ENCODE measurements around the gene MCUB.
"Not testable (repeated sequence)": the region's sequence is repeated elsewhere in the genome, so short reads cannot be mapped to it uniquely, and the experiment has no call there.

The MCUB gene

DNA sequence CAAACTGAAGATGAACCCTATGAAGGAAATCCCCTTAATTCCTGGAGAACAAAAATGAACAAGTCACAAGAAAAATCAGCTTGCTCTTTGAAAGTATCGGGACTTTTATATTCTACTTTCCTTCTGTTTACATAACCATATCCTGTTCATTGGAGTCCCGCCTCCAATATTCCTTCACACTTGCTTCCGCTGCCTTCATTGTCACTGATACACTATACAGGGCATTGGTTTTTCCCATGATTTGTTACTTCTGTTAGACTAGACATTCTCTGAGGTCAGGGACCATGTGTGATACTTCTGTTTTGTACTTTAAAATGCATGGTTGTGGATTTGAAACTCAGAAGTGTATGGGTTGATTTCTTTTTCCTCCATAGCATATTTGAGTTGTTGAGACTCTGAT is 18.8 kb downstream of the MCUB start:
- DNase-seq (ENCODE audit: low read depth in 3 of 3, low spot score in 1 of 3) = no peak

DNA sequence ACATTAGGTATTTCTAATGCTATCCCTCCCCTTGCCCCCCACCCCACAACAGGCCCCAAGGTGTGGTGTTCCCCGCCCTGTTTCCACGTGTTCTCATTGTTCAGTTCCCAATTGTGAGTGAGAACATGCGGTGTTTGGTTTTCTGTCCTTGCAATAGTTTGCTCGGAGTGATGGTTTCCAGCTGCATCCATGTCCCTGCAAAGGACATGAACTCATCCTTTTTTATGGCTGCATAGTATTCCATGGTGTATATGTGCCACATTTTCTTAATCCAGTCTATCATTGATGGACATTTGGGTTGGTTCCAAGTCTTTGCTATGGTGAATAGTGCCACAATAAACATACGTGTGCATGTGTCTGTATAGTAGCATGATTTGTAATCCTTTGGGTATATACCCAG is 20.0 kb downstream of the MCUB start:
- DNase-seq (ENCODE audit: low read depth in 3 of 3, low spot score in 1 of 3) = not testable (repeated sequence)

DNA sequence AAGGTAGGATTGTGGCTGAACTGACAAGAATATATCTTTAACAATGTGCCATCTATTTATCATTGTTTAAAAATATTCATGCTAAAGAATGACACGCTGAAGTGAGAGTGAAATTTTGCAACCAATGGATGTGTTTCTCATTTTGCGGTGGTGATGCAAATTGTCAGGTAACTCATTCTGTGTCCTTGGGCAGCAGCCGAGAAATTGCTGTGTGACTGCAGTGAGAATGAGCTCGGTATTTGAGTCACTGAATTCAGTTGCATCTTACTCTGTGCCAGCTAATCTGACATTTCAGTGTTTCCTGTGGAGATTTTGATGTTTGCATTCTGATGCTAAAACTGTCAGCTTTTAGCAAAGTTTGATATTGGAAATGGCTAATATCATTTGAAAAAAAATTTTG is 28.1 kb downstream of the MCUB start:
- DNase-seq (ENCODE audit: low read depth in 3 of 3, low spot score in 1 of 3) = no peak

DNA sequence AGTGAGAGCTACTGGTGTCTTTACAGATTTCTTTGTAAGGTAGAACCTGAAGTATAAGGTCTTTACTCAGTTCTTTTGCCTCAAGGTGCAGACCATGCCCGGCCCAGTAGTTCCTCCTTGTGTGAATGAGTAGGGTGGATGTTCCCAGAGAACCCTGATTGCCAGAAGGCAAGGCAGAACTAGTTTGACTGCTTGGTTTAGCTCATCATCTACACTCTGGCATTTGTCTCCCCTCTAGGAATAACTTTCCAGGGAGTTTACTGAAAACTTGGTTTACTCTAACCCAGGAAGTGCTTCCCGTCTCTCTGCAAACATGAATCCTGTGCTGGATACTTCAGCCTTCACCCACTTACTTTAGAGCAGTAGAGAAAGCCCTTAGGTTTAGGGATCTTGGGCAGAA is 29.1 kb downstream of the MCUB start:
- DNase-seq (ENCODE audit: low read depth in 3 of 3, low spot score in 1 of 3) = no peak

DNA sequence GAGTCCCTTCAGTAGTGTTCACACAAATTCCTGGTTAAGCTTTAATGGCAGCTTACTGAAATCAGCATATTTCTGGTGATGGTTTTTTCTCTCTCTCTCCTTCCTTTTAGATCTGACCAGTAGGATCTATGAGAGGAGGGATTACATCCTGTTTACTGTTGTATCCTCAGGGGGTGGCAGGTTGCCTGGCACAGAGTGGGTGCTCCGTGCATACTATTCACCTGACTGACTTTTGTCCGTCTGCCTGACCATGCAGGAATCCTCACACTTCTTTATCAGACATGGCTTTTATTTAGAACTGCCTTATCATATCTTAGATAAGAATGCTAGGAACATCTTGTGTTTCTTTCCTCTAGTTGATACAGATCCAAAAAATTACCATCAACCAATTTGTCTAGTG is 29.6 kb downstream of the MCUB start:
- no peak for DNase-seq (ENCODE audit: low read depth in 3 of 3, low spot score in 1 of 3)

DNA sequence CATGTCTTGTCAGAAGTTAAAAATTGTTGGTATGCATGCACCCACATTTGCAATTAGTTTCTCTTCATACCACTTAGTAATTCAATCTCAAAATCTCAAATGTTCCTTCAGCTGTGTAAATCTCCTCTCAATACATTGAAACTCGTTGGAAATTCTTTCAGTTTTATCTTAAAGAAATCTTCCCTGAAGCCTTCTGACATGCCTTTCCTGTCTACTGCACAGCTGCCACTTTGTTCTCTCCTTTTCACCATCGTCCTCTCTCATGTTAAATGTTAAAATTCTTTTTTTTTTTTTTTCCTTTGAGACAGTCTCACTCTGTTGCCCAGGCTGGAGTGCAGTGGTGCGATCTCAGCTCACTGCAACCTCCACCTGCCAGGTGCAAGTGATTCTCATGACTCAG is 30.9 kb downstream of the MCUB start:
- no peak for DNase-seq (ENCODE audit: low read depth in 3 of 3, low spot score in 1 of 3)

DNA sequence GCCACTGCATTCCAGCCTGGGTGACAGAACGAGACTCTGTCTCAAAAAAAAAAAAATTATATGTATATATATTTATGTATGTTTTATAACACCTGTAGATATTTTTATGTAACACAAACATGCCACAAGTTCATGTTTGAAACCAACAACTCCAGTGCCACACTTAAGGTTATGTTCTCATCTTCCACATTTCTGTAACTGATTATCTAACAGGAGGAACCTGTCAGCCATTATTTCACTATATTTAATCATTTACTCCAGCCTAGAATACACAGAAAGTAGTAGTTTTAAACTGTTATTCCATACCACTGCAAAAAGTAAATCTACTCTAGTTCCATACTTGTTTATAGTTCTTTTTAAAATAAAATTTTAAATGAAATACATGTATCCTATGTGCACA is 32.3 kb downstream of the MCUB start:
- no peak for DNase-seq (ENCODE audit: low read depth in 3 of 3, low spot score in 1 of 3)

DNA sequence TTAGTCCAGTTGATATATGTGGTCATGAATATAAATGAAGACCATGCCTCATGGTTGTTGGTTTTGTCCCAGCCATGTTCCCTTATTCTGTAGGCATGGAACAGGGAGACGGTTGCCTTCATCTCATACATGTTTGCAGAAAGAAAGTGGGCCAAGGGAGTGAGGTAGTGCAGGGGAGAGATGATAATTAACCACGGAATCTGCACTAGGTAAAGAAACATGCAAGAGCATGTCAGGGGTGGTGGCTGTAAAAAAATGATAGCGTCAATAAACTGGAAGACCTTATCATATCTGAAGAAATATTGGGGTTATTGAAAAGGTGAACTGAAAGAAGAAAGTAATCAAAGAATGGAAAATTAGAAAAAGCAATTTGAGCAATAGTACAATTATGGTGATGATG is 35.1 kb downstream of the MCUB start:
- DNase-seq (ENCODE audit: low read depth in 3 of 3, low spot score in 1 of 3) = not testable (repeated sequence)

DNA sequence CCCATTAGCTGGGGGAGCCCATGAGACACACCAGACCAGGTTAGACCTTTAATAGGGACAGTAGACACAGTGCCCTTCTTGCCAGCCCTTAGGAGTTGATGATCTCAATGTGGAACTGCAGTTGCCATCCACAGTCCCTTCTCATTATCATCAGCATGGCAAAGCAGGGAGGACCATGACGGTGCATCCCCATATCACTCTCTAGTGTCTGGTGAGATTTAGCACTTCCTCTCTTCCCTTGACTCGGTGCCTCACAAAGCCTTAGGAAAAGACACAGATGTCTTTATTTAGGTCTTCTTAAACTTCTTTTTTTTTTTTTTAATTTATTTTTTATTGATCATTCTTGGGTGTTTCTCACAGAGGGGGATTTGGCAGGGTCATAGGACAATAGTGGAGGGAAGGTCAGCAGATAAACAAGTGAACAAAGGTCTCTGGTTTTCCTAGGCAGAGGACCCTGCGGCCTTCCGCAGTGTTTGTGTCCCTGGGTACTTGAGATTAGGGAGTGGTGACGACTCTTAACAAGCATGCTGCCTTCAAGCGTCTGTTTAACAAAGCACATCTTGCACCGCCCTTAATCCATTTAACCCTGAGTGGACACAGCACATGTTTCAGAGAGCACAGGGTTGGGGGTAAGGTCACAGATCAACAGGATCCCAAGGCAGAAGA is 36.5 kb downstream of the MCUB start:
- not testable (repeated sequence) for DNase-seq (ENCODE audit: low read depth in 3 of 3, low spot score in 1 of 3)

DNA sequence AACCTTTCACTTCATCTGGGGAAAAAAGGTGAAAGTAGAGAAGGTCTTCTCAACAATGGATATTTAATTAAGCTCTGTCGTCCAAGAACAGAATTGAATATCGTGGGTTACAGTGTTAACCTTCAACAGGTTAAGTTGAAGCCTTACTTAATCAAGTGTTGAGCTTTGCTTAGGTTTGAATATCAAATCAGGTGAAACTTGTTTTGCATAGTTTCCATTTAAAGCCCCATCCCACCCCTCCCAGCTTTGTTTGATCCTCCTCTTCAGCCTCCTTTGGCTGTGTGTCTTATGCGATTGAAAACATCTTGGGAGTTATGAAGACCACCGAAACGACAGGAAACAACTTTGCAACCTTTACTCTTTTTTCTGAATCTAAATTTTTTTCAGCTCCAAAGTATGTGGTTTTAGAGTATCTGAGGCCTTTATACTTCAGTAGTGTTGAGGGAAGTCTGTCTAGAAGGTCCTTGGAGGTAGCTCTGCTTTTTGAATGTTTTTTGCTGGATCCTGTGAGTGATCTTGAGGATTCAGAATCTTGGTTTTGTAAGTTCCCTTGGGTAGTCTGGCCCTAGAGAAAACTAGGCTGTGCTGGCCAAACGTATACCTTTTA is 39.1 kb downstream of the MCUB start:
- no peak for DNase-seq (ENCODE audit: low read depth in 3 of 3, low spot score in 1 of 3)

DNA sequence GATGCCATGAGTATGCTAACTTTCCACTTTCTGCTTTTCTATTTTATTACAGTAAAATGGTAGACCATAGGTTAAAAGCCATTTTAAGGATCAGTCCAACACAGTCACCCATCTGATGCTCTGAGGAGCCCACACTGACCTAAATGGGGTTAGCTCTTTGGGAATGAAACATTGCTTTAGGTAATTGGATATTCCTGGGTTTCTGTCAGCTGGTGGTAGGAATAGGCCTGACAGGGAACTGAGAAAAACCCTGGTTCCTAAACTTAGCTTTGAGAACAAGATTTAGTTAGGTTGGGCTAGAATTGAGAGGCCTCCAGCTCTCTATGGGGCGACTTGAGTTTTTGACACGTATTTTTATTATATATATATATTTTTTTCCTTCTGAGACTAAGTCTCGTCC is 40.4 kb downstream of the MCUB start:
- DNase-seq (ENCODE audit: low read depth in 3 of 3, low spot score in 1 of 3) = no peak

DNA sequence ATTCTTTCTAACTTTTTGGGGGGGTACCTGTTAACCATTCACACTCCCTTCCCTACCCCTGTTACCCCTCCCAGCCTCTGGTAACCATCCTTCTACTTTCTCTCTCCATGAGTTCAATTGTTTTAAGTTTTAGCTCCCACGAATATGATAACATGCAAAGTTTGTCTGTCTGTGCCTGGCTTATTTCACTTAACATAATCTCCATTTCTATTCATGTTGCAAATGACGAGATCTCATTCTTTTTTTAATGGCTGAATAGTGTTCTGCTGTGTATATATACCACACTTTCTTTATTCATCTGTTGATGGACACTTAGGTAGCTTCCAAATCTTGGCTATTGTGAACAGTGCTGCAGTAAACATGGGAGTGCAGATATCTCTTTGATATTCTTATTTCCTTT is 41.3 kb downstream of the MCUB start:
- DNase-seq (ENCODE audit: low read depth in 3 of 3, low spot score in 1 of 3) = no peak

DNA sequence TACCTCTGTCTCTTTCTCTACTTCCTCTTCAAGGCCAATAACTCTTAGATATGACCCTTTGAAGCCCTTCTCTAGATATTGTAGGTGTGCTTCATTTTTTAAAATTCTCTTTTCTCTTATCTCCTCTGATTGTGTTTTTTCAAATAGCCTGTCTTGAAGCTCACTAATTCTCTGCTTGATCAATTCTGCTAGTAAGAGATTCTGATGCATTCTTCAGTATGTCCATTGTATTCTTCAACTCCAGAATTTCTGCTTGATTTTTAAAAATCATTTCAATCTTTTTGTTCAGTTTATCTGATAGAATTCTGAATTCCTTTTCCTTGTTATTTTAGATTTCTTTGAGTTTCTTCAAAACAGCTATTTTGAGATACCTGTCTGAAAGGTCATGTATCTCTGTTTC is 47.9 kb downstream of the MCUB start:
- no peak for DNase-seq (ENCODE audit: low read depth in 3 of 3, low spot score in 1 of 3)

DNA sequence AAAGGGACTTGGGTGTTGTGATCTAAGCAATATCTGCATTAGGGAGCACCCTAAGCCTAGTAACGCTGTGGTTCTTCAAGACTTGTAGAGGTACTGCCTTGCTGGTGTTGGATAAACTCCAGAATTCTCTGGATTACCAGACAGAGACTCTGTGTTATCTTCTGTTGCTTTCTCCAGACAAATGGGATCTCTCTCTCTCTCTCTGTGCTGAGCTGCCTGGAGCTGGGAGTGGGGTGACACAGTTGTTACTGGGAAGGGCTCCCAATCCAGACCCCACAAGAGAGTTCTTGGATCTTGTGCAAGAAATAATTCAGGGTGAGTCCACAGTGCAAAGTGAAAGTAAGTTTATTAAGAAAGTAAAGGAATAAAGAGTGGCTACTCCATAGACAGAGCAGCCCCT is 48.8 kb downstream of the MCUB start:
- DNase-seq (ENCODE audit: low read depth in 3 of 3, low spot score in 1 of 3) = no peak

DNA sequence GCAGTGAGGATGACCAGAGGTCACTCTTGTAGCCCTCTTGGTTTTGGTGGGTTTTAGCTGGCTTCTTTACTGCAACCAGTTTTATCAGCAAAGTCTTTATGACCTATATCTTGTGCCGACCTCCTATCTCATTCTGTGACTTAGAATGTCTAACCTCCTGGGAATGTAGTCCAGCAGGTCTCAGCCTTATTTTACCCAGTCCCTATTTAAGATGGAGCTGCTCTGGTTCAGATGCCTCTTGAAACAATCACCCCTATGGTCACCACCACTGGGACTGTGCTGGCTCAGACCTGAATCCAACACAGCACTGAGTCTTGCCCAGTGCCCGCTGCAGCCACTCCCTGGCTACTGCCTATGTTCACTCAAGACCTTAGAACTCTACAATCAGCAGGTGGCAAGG is 49.4 kb downstream of the MCUB start:
- no peak for DNase-seq (ENCODE audit: low read depth in 3 of 3, low spot score in 1 of 3)

DNA sequence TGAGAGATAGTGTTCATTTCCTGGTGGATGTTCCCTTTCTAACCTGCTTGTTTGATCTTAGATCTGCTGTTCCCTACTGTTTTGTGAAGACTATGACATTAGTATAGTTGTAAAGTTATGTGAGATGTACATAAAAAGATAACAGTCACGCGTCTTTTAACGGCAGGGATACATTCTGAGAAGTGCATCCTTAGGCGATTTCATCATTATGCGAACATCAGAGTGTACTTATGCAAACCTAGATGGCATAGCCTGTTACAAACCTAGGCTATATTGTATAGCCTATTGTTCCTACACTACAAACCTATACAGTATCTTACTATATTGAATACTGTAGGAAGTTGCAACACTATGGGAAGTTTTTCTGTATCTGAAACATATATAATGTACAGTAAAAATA is 50.4 kb downstream of the MCUB start:
- DNase-seq (ENCODE audit: low read depth in 3 of 3, low spot score in 1 of 3) = no peak

DNA sequence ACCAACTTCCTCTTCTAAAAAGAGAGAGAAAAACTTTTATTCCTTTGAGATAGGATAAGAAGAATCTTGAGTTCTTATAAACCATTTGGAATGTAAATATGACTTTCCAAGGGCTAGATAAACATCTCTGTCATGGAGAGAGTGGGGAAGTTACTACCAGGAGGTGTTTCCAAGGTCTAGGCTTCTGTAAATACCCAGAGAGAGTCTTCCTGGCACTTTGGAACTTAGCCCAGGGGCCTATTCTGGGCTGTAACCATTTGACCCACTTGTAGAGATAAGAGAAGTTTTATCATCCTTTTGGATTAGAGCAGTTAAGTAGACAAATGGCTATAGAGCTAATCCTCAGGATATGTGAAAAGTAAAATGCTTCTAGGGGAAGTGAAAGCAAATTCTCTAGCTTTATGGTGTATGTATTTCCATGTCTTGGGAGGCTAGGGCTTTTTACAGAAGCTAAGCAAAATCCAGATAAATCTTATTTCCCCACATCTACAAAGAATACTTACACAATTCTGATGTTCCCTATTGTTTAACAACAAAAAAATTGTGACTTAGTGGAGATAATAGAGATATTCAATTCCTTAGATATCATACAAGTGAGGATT is 51.1 kb downstream of the MCUB start:
- DNase-seq (ENCODE audit: low read depth in 3 of 3, low spot score in 1 of 3) = no peak

DNA sequence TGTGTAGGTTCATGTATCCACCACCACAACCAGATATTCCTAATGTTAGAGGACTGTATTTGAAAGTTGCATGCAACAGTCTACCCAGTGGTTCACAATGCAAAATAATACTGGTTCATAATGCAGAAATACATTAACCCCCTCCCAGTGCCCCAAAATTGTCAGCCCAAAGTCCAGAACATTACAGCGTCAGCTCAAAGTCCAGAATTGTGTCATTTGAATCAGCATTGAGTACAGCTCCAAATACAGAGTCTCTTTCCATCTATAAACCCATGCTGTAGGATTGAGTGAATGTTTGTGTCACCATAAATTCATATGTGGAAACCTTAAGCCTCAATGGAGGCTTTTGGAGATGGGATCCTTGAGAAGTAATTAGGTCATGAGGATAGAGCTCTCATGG is 54.0 kb downstream of the MCUB start:
- no peak for DNase-seq (ENCODE audit: low read depth in 3 of 3, low spot score in 1 of 3)

DNA sequence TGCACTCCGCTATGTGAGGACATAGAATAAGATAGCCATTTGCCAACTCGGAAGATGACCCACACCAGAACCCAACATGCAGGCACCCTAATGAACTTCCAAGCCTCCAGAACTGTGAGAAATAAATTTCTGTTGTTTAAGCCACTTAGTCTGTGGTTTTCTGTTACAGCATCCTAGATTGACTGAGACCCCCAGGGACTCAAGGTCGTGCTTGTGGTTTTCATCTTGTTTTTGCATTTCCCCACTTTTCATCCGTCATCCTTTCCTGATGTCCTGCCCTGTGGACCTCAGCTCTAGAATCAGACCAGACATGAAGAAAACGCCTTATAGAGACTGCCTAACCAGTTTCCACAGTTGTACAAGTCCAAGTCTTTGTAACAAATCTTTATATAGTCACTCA is 54.4 kb downstream of the MCUB start:
- DNase-seq (ENCODE audit: low read depth in 3 of 3, low spot score in 1 of 3) = no peak

DNA sequence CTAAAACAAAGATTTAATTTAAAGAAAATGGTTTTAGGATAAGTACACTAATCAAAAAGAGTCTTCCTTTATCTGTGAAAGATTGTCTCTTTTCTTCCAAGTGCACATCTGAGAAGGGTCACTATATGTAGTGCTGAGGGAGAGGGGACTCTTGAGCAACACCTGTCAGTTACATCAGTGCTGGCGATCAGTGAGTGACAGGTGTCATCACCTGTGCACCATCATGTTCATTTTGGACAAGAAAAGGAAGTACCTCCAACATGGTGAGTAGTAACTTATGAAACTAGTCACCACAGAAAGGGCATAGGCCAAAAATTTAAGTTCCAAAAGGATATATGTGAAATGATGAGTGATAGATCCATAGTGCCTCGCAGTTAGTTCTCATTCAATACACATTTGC is 55.7 kb downstream of the MCUB start:
- DNase-seq (ENCODE audit: low read depth in 3 of 3, low spot score in 1 of 3) = no peak

DNA sequence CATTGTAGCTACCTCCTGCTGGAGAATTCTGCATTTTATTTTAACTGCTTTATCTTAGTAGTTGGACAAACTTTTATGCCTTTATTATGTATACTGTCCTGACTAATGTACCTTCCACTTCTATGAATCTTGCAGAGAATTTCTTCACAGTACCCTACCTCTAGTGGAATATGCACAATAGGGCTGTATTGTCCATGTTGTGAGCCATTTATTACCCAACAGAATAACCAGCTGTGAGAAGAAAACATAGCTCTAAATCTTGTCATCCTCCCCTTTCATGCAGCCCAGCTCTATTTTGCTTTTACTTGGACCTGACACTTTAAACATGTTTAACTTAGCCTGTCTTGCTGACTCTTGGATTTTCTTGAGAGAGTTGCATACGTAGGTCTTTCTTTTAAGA is 56.2 kb downstream of the MCUB start:
- DNase-seq (ENCODE audit: low read depth in 3 of 3, low spot score in 1 of 3) = no peak

DNA sequence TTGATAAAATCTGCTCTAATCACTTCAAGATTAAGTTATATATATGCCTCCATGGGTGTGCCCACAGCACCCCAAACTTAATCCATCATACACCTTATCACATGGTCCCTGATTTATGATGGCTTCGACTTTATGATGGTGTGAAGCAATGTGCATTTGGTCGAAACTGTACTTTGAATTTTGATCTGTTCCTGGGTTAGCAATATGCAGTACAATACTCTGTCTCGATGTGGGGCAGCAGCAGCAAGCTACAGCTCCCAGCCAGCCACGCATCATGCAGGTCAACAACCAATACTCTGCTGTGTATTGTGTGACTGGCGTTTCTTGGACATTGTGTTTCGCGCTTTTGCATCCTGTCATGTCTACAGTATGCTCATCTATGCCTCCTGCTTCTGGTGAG is 62.6 kb downstream of the MCUB start:
- no peak for DNase-seq (ENCODE audit: low read depth in 3 of 3, low spot score in 1 of 3)

DNA sequence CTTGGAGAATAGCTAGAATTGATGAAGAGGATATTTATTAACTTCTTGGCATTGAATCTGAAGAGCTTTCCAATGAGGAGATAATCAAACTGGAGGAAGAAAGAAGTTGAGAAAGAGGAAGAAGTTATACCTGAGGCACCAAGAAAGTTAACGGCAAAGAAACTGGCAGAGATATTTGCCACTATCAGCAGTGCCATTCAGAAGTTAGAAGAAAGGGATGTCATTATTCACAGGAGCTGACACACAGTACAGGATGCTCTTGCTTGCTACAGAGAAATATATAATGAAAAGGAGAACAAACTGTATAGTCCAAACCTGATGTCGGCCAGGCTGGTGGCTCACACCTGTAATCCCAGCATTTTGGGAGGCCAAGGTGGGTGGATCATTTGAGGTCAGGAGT is 64.5 kb downstream of the MCUB start:
- DNase-seq (ENCODE audit: low read depth in 3 of 3, low spot score in 1 of 3) = no peak

All from stimulated activated CD4-positive, alpha-beta T cell treated with anti-CD3 and anti-CD28 coated beads, TNF-alpha, amount 100 ng/mL, for 1 hour (primary cell).